HG02973 (cell line): ENCODE measurements around the gene IL12RB2.

Source experiments
- ATAC-seq: cut with Tn5 transposase; IDR thresholded peaks from one replicate; pipeline ENCODE4 v1.9.1; 2021; ENCODE audit warnings: moderate library complexity; ENCODE audit not compliant: unreplicated experiment

The IL12RB2 gene

GRCh38 chr1:67313934-67314671 is 6.4 kb downstream of the IL12RB2 start:
- no peak for ATAC-seq

GRCh38 chr1:67314696-67315095 is 7.0 kb downstream of the IL12RB2 start:
- no peak for ATAC-seq

GRCh38 chr1:67316180-67316902 is 8.7 kb downstream of the IL12RB2 start:
- no peak for ATAC-seq

- ATAC-seq = no peak
Measured at GRCh38 chr1:67316918-67317317, 9.2 kb downstream of the IL12RB2 start.

- ATAC-seq = no peak
Measured at GRCh38 chr1:67317803-67318202, 10.1 kb downstream of the IL12RB2 start.

- ATAC-seq = no peak
Measured at GRCh38 chr1:67322442-67322841, 14.8 kb downstream of the IL12RB2 start.

- no peak for ATAC-seq
Measured at GRCh38 chr1:67323087-67323486, 15.4 kb downstream of the IL12RB2 start.

- ATAC-seq = no peak
Measured at GRCh38 chr1:67324068-67324467, 16.4 kb downstream of the IL12RB2 start.

GRCh38 chr1:67327864-67328466 is 20.3 kb downstream of the IL12RB2 start:
- ATAC-seq = no peak

GRCh38 chr1:67332653-67333529 is 25.2 kb downstream of the IL12RB2 start:
- ATAC-seq = peak; percentile 93

- ATAC-seq = no peak
Measured at GRCh38 chr1:67333603-67334002, 25.9 kb downstream of the IL12RB2 start.

GRCh38 chr1:67335411-67335810 is 27.7 kb downstream of the IL12RB2 start:
- ATAC-seq = no peak

GRCh38 chr1:67336157-67336556 is 28.5 kb downstream of the IL12RB2 start:
- ATAC-seq = no peak

GRCh38 chr1:67336783-67337182 is 29.1 kb downstream of the IL12RB2 start:
- ATAC-seq = no peak

GRCh38 chr1:67338642-67339041 is 31.0 kb downstream of the IL12RB2 start:
- ATAC-seq = peak; percentile 38

- peak; percentile 43 for ATAC-seq
Measured at GRCh38 chr1:67339623-67340343, 32.1 kb downstream of the IL12RB2 start.

GRCh38 chr1:67342076-67342890 is 34.6 kb downstream of the IL12RB2 start:
- peak; percentile 30 for ATAC-seq

- ATAC-seq = no peak
Measured at GRCh38 chr1:67345556-67345955, 37.9 kb downstream of the IL12RB2 start.

GRCh38 chr1:67346982-67347381 is 39.3 kb downstream of the IL12RB2 start:
- ATAC-seq = no peak
